HCT116 (cell line): ENCODE results near the gene KCNIP4. TPM values are rescaled to one million over a fixed set of nuclear protein-coding genes. Genes with fewer than 3 reads are reported as not detected.

Experiments used
- ATAC-seq: fragments of 200-7000 bp; cut with Tn5 transposase; 2 replicates; pipeline ENCODE4 v1.9.1; 2020; ENCODE audit warnings: mild to moderate bottlenecking, moderate library complexity
- BruUV-seq: library from RNA; stranded (reverse); fragments of 400-500 nt; replicated peaks from 2 replicates; lab custom pipeline; 2021; lab: Mats Ljungman, UMichigan
- CTCF ChIA-PET: fragments of 300-600 bp; sonication (Branson Sonifier 250); formaldehyde crosslinking; loops from one replicate; lab custom pipeline; 2021; ENCODE audit warnings: antibody characterized with exemption; lab: Charles Lee
- POLR2A ChIA-PET: fragments of 300-600, 350-600 bp; sonication (Branson Sonifier 250); formaldehyde crosslinking; loops from one replicate; lab custom pipeline; 2021; ENCODE audit warnings: antibody characterized with exemption; lab: Charles Lee
- RAD21 ChIA-PET, 2 experiments: fragments of 300-600 bp; sonication (Branson Sonifier 250); formaldehyde crosslinking; loops; one replicate each; lab custom pipeline; 2023; ENCODE audit warnings: low total read pairs in 2 of 2; ENCODE audit not compliant: uncharacterized antibody in 2 of 2, unreplicated experiment in 2 of 2, low non-redundant PET in 1 of 2; lab: Charles Lee
- DNase-seq: peaks from one replicate; pipeline ENCODE4 v3.0.0-alpha.2; 2010; ENCODE audit warnings: low read depth, low spot score
- H2AFZ ChIP-seq: fragments of 200-600 bp; shearing (Covaris generic), sonication (generic); 2 replicates; pipeline ENCODE4 v1.6.1; 2017; ENCODE audit warnings: low read depth, mixed run types, mixed read lengths, antibody characterized with exemption, low read length; ENCODE audit not compliant: poor library complexity, severe bottlenecking
- H3K27ac ChIP-seq: 2 replicates; pipeline ENCODE4 v1.5.1; 2012; ENCODE audit warnings: low read depth, low read length
- H3K27me3 ChIP-seq: fragments of 200-600 bp; sonication (generic); 2 replicates; pipeline ENCODE4 v1.6.1; 2016; ENCODE audit warnings: mixed run types, low read length, mixed read lengths; ENCODE audit not compliant: insufficient read depth
- H3K36me3 ChIP-seq, 2 experiments: fragments of 200-500 bp in 1 of 2; fragments of 200-600 bp in 1 of 2; sonication (Bioruptor generic) in 1 of 2; sonication (generic) in 1 of 2; 2 replicates each; pipeline versions ENCODE4 v1.5.1 to v1.6.1; 2014 to 2016; ENCODE audit warnings: low read length in 2 of 2, inconsistent platforms in 1 of 2, mixed read lengths in 1 of 2, mixed run types in 1 of 2; ENCODE audit not compliant: insufficient read depth in 2 of 2, control insufficient read depth in 1 of 2
- H3K4me1 ChIP-seq, 2 experiments: fragments of 200-600 bp in 1 of 2; sonication (generic) in 1 of 2; 2 replicates each; pipeline versions ENCODE4 v1.5.1 to v1.6.1; 2012 to 2017; ENCODE audit warnings: low read length in 2 of 2, inconsistent platforms in 1 of 2, mild to moderate bottlenecking in 1 of 2, mixed read lengths in 1 of 2, mixed run types in 1 of 2, moderate library complexity in 1 of 2; ENCODE audit not compliant: insufficient read depth in 2 of 2, control insufficient read depth in 1 of 2
- H3K4me2 ChIP-seq: fragments of 200-600 bp; sonication (generic); 2 replicates; pipeline ENCODE4 v1.6.1; 2017; ENCODE audit warnings: mixed run types, low read length, mixed read lengths
- H3K4me3 ChIP-seq, 2 experiments: fragments of 200-600 bp in 1 of 2; sonication (generic) in 1 of 2; replicated peaks in 1 of 2; 2 replicates each; pipeline ENCODE4 v1.5.1; 2011 to 2016; ENCODE audit warnings: low read length in 2 of 2, control low read depth in 1 of 2, low read depth in 1 of 2, mild to moderate bottlenecking in 1 of 2, mixed read lengths in 1 of 2, mixed run types in 1 of 2
- H3K79me2 ChIP-seq: fragments of 200-600 bp; sonication (generic); 2 replicates; pipeline ENCODE4 v1.6.1; 2017; ENCODE audit warnings: mild to moderate bottlenecking, mixed run types, low read length, moderate library complexity, mixed read lengths; ENCODE audit not compliant: insufficient read depth
- H3K9ac ChIP-seq: fragments of 200-600 bp; sonication (generic); 2 replicates; pipeline ENCODE4 v1.6.1; 2016; ENCODE audit warnings: low read length, mixed read lengths
- H3K9me2 ChIP-seq: fragments of 200-600 bp; sonication (generic), shearing (Covaris generic); 2 replicates; pipeline ENCODE4 v1.6.1; 2017; ENCODE audit warnings: mixed run types, mild to moderate bottlenecking, moderate library complexity; ENCODE audit not compliant: insufficient read depth
- H3K9me3 ChIP-seq, 2 experiments: fragments of 200-500 bp in 1 of 2; fragments of 200-600 bp in 1 of 2; sonication (Bioruptor generic) in 1 of 2; sonication (generic) in 1 of 2; 2 replicates each; pipeline ENCODE4 v1.6.1; 2014 to 2017; ENCODE audit warnings: low read length in 2 of 2, mixed read lengths in 2 of 2, inconsistent platforms in 1 of 2, low read depth in 1 of 2, mild to moderate bottlenecking in 1 of 2, mixed run types in 1 of 2, moderate library complexity in 1 of 2; ENCODE audit not compliant: control insufficient read depth in 1 of 2, insufficient read depth in 1 of 2
- H4K20me1 ChIP-seq: fragments of 200-600 bp; sonication (generic), shearing (Covaris generic); 2 replicates; pipeline ENCODE4 v1.6.1; 2017; ENCODE audit warnings: mixed run types, mild to moderate bottlenecking, moderate library complexity; ENCODE audit not compliant: insufficient read depth
- ATF3 ChIP-seq: IDR thresholded peaks from 2 replicates; pipeline ENCODE4 v1.6.1; 2012
- CBX3 ChIP-seq: IDR thresholded peaks from 2 replicates; pipeline ENCODE4 v1.6.1; 2012; ENCODE audit warnings: low read depth
- CEBPB ChIP-seq: IDR thresholded peaks from 2 replicates; pipeline ENCODE4 v1.6.1; 2012; ENCODE audit warnings: low read depth
- CTCF ChIP-seq, 3 experiments: fragments of 200-600 bp in 1 of 3; sonication (generic) in 1 of 3; IDR thresholded peaks in 2 of 3; conservative IDR thresholded peaks in 1 of 3; 2 replicates each; pipeline ENCODE4 v1.5.1; 2012 to 2017; ENCODE audit warnings: low read depth in 2 of 3, low read length in 2 of 3, antibody characterized with exemption in 1 of 3, borderline replicate concordance in 1 of 3, control low read depth in 1 of 3, mild to moderate bottlenecking in 1 of 3, mixed read lengths in 1 of 3, mixed run types in 1 of 3, moderate library complexity in 1 of 3; ENCODE audit not compliant: insufficient read depth in 1 of 3
- EGR1 ChIP-seq: IDR thresholded peaks from 2 replicates; pipeline ENCODE4 v1.6.1; 2012; ENCODE audit warnings: low read depth
- ELF1 ChIP-seq: IDR thresholded peaks from 2 replicates; pipeline ENCODE4 v1.6.1; 2012; ENCODE audit warnings: low read depth, borderline replicate concordance
- EZH2 ChIP-seq: fragments of 200-600 bp; sonication (generic); IDR thresholded peaks from 2 replicates; pipeline ENCODE4 v1.6.1; 2017; ENCODE audit warnings: antibody characterized with exemption, mixed run types
- FOSL1 ChIP-seq: IDR thresholded peaks from 2 replicates; pipeline ENCODE4 v1.6.1; 2012; ENCODE audit warnings: low read depth
- JUND ChIP-seq: IDR thresholded peaks from 2 replicates; pipeline ENCODE4 v1.6.1; 2012
- POLR2AphosphoS5 ChIP-seq: IDR thresholded peaks from 2 replicates; pipeline ENCODE4 v1.6.1; 2011; ENCODE audit warnings: mild to moderate bottlenecking, low read depth, low read length, moderate library complexity
- REST ChIP-seq: IDR thresholded peaks from 2 replicates; pipeline ENCODE4 v1.6.1; 2012; ENCODE audit warnings: low read depth
- SIN3A ChIP-seq: IDR thresholded peaks from 2 replicates; pipeline ENCODE4 v1.6.1; 2012; ENCODE audit warnings: low read depth
- SP1 ChIP-seq: IDR thresholded peaks from 2 replicates; pipeline ENCODE4 v1.6.1; 2012; ENCODE audit warnings: low read depth
- SRF ChIP-seq: IDR thresholded peaks from 2 replicates; pipeline ENCODE4 v1.6.1; 2012; ENCODE audit warnings: low read depth
- TCF7L2 ChIP-seq: IDR thresholded peaks from 2 replicates; pipeline ENCODE4 v1.7.0; 2011; ENCODE audit warnings: borderline replicate concordance, inconsistent platforms; ENCODE audit not compliant: insufficient read depth, insufficient read length; ENCODE audit errors: extremely low read depth
- YY1 ChIP-seq: IDR thresholded peaks from 2 replicates; pipeline ENCODE4 v1.6.1; 2011; ENCODE audit warnings: low read length, low read depth, moderate library complexity, mild to moderate bottlenecking; ENCODE audit not compliant: insufficient replicate concordance; ENCODE audit errors: extremely low read depth
- ZFX ChIP-seq: fragments of 450-650 bp; IDR thresholded peaks from 2 replicates; pipeline ENCODE4 v1.6.1; 2017
- intact Hi-C: fragments of 100-400 bp; cut with micrococcal nuclease; formaldehyde crosslinking; loops from 2 replicates; pipeline ENCODE4 v1.10.0; 2022
- total RNA-seq: library from RNA; stranded (reverse); gene quantifications from one replicate; pipeline ENCODE4 v1.2.1, GENCODE V29; 2021; ENCODE audit not compliant: unreplicated experiment

KCNIP4 gene
- total RNA-seq, 1 experiment from 2014 or later, result not detected

GRCh38 chr4:21544415-21544814, 404.2 kb downstream of the KCNIP4 start (continued):
- TF ChIP-seq TCF7L2 (no peak), ZFX (no peak), CBX3 (no peak), SP1 (no peak), CEBPB (no peak)
- TF ChIP-seq, all 23 proteins: peak for 0

- Histone ChIP-seq H3K27me3 (no peaks in the 10 kb centered on the region), H3K4me1 (no peaks in the 10 kb centered on the region), H3K9me3 (peaks cover 0 to 9% of the 10 kb centered on the region in 2 experiments; a peak in 3 of 4 replicates), H2AFZ (no peak overlapping the region), H3K4me3 (no peak overlapping the region), H4K20me1 (no peaks in the 10 kb centered on the region), H3K9ac (no peak overlapping the region), H3K27ac (no peak overlapping the region)
- CTCF ChIA-PET, result no interaction called here
- no peak for TF ChIP-seq CTCF (IDR thresholded peaks at IDR 0.05 in 2 of 3, conservative IDR thresholded peaks at IDR 0.05 in 1 of 3; ENCODE audit: borderline replicate concordance in 1 of 3, insufficient read depth in 1 of 3, low read depth in 2 of 3, low read length in 2 of 3)
- no peak for TF ChIP-seq FOSL1
- TF ChIP-seq REST, result no peak
- no peak for TF ChIP-seq CBX3
- TF ChIP-seq ELF1, result no peak
- no peak for TF ChIP-seq SIN3A
- no peak for TF ChIP-seq SRF
- TF ChIP-seq POLR2AphosphoS5, result no peak
- no peak for TF ChIP-seq ATF3
- no peak for TF ChIP-seq JUND
- TF ChIP-seq SP1, result no peak
- TF ChIP-seq TCF7L2, result no peak
- no peak for TF ChIP-seq EGR1
- no peak for TF ChIP-seq EZH2
- TF ChIP-seq YY1, result no peak
- TF ChIP-seq, all 23 proteins: peak for 0
- intact Hi-C loops, result no loop called here
- no peak for ATAC-seq
- no peaks in the 10 kb centered on the region for H3K9me2 ChIP-seq
- H3K79me2 ChIP-seq, result no peaks in the 10 kb centered on the region
- POLR2A ChIA-PET, result no interaction called here
- H3K36me3 ChIP-seq, result no peaks in the 10 kb centered on the region
- DNase-seq, result no peak
- no TSS peak for BruUV-seq
- H3K4me2 ChIP-seq, result no peak overlapping the region
- RAD21 ChIA-PET, result no interaction called here
Measured at GRCh38 chr4:21543514-21543913, 405.1 kb downstream of the KCNIP4 start.
